Neural crest cell (in vitro differentiated cells): ENCODE results near the gene CACNA2D3. TPM values are rescaled to one million over a fixed set of nuclear protein-coding genes. Genes with fewer than 3 reads are reported as not detected.

Experiments
- DNase-seq: peaks from one replicate; pipeline ENCODE4 v3.0.0; 2021; ENCODE audit warnings: low read depth, mixed read lengths, low spot score
- H3K27ac Mint-ChIP-seq: one replicate; pipeline ENCODE4 v1.8.0; 2021; ENCODE audit warnings: mild to moderate bottlenecking, mixed read lengths; ENCODE audit not compliant: unreplicated experiment
- H3K27me3 Mint-ChIP-seq: 2 replicates; pipeline ENCODE4 v1.8.0; 2021; ENCODE audit warnings: low read depth, mild to moderate bottlenecking, mixed read lengths
- H3K36me3 Mint-ChIP-seq: 2 replicates; pipeline ENCODE4 v1.8.0; 2021; ENCODE audit warnings: low read depth, mild to moderate bottlenecking, mixed read lengths
- H3K4me1 Mint-ChIP-seq: 2 replicates; pipeline ENCODE4 v1.8.0; 2021; ENCODE audit warnings: mixed read lengths
- H3K4me3 Mint-ChIP-seq: one replicate; pipeline ENCODE4 v1.8.0; 2021; ENCODE audit warnings: mild to moderate bottlenecking, mixed read lengths
- H3K9me3 Mint-ChIP-seq: 2 replicates; pipeline ENCODE4 v1.8.0; 2021; ENCODE audit warnings: mixed read lengths
- CTCF ChIP-seq: fragments of 200-600 bp; sonication (generic); conservative IDR thresholded peaks from 2 replicates; pipeline ENCODE4 v1.5.0; 2021; ENCODE audit warnings: antibody characterized with exemption, mild to moderate bottlenecking
- total RNA-seq: library from RNA; stranded (reverse); gene quantifications from 2 replicates; pipeline ENCODE4 v1.2.1, GENCODE V29; 2021

CACNA2D3 gene
- total RNA-seq, 1 donor from 2014 or later = 0.82 TPM

DNA sequence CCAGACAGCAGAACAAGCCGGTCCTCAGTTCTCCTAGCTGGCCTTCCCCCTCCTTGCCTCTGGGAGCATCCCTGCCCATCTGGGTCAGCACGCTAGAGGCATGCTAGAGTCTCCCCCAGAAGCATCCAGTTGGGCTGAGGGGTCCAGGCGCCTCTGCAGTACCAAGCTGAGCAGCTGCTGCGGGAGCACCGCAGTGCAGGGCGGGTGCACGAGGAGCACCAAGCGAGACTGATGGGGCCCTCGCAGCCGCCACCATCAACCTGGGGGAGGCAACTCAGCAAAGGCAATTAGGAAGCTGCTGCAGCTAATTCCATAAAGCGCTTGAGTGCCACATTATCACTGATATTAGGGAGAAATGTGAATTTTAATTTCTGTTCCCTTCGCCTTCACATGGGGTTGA, 12.4 kb downstream of the CACNA2D3 start:
- Mint-ChIP-seq H3K4me3 (no peak overlapping the region), H3K9me3 (no peaks in the 10 kb centered on the region), H3K27ac (no peak overlapping the region), H3K36me3 (no peaks in the 10 kb centered on the region), H3K4me1 (no peaks in the 10 kb centered on the region), H3K27me3 (peaks cover 56% of the 10 kb centered on the region)
- no peak for DNase-seq
- no peak for TF ChIP-seq CTCF

DNA sequence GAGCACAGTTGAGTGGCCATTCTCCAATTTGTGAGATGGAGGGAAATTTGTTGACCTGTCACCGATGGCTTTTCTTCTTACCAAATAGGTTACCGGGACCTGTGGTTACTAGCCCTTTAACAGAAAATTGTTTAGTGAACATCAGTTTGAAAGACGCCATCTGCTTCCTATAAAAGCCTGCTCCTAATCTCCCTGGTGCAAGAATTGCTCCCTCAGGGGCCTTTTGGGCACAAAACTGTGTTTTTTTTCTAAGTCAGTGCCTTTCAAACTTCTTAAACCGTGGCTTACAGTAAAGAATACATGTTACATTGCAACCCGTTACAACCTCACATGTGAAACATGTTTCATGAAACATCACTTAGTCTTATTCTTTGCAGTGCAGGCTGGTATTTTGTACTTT, 15.0 kb downstream of the CACNA2D3 start:
- TF ChIP-seq CTCF = no peak
- Mint-ChIP-seq H3K4me1 (no peaks in the 10 kb centered on the region), H3K27me3 (peaks cover 56% of the 10 kb centered on the region), H3K9me3 (no peaks in the 10 kb centered on the region), H3K4me3 (no peak overlapping the region), H3K27ac (no peak overlapping the region), H3K36me3 (no peaks in the 10 kb centered on the region)
- no peak for DNase-seq

- no peak overlapping the region for H3K27ac Mint-ChIP-seq
- peaks cover 49% of the 10 kb centered on the region for H3K27me3 Mint-ChIP-seq
Observed at GRCh38 chr3:54138937-54139547, 16.7 kb downstream of the CACNA2D3 start.

GRCh38 chr3:54139630-54140029, 17.3 kb downstream of the CACNA2D3 start:
- no peak for TF ChIP-seq CTCF
- Mint-ChIP-seq H3K4me1 (no peaks in the 10 kb centered on the region), H3K27ac (no peak overlapping the region), H3K4me3 (no peak overlapping the region), H3K36me3 (no peaks in the 10 kb centered on the region), H3K9me3 (no peaks in the 10 kb centered on the region), H3K27me3 (peaks cover 46% of the 10 kb centered on the region)
- DNase-seq = no peak

More at GRCh38 chr3:54138937-54139547, 16.7 kb downstream of the CACNA2D3 start:
- H3K4me3 Mint-ChIP-seq = no peak overlapping the region
- H3K4me1 Mint-ChIP-seq = no peaks in the 10 kb centered on the region
- no peak for TF ChIP-seq CTCF
- no peak for DNase-seq
- H3K36me3 Mint-ChIP-seq = no peaks in the 10 kb centered on the region
- H3K9me3 Mint-ChIP-seq = no peaks in the 10 kb centered on the region

DNA sequence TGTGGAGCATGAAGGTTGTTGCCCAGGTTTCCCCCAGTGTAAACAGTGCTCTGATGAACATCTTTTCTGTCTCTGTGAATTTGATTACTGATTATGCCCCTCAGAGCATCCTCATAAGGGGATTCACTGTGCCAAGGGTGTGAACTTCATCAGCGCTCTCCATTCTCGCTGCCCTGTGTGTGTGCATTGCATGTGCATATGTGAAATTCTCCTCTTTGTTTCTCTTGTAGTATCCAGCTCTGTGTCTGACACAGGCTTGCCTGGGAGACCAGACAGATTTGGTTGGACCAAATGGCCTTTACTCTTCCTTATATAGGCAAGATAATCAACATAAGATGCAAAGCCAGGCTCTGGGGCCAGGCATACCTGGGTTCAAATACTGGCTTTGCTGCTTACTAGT, 21.9 kb downstream of the CACNA2D3 start:
- Mint-ChIP-seq H3K36me3 (no peaks in the 10 kb centered on the region), H3K4me1 (peaks cover 11% of the 10 kb centered on the region), H3K4me3 (no peak overlapping the region), H3K9me3 (no peaks in the 10 kb centered on the region), H3K27me3 (peaks cover 17% of the 10 kb centered on the region), H3K27ac (no peak overlapping the region)
- no peak for TF ChIP-seq CTCF
- no peak for DNase-seq
